ENCODE data around the gene PAM.

DNA sequence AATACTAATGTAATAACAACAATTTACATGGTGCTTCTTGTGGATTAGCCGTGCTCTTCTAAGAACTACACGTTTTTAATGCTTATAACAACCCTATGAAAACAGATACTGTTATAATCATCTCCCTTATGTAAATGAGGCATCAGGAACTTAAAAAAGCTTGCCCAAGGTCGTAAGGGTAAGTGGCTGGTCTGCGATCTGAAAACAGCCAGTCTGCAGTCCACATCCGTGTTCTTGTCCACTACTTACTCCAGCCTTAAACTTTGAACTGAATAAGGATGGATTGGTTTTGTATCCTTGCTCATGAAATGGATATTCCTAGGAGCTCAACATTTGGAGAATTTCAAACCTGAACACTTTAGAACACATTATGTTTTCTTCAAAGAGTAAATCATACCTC is 26.7 kb downstream of the PAM start:
- TF ChIP-seq, protein P1, sequence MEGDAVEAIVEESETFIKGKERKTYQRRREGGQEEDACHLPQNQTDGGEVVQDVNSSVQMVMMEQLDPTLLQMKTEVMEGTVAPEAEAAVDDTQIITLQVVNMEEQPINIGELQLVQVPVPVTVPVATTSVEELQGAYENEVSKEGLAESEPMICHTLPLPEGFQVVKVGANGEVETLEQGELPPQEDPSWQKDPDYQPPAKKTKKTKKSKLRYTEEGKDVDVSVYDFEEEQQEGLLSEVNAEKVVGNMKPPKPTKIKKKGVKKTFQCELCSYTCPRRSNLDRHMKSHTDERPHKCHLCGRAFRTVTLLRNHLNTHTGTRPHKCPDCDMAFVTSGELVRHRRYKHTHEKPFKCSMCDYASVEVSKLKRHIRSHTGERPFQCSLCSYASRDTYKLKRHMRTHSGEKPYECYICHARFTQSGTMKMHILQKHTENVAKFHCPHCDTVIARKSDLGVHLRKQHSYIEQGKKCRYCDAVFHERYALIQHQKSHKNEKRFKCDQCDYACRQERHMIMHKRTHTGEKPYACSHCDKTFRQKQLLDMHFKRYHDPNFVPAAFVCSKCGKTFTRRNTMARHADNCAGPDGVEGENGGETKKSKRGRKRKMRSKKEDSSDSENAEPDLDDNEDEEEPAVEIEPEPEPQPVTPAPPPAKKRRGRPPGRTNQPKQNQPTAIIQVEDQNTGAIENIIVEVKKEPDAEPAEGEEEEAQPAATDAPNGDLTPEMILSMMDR (conservative IDR thresholded peaks at IDR 0.05; ENCODE audit: low read depth, low read length), result no peak
- no peak for TF ChIP-seq EZH2 (IDR thresholded peaks at IDR 0.05; ENCODE audit: low read length, unreplicated experiment)
- no peak for TF ChIP-seq EZH2phosphoT487 (IDR thresholded peaks at IDR 0.05; ENCODE audit: borderline replicate concordance, low read length)

All from PC-3 (cell line).